T-cell (primary cell): ENCODE measurements around the gene NQO1. TPM values are rescaled to one million over a fixed set of nuclear protein-coding genes. Genes with fewer than 3 reads are reported as not detected.

Source experiments
- ATAC-seq, 4 experiments: fragments of 200-7000 bp in 3 of 4; fragments of 150-1000 bp in 1 of 4; cut with Tn5 transposase; replicated peaks in 1 of 4; 1 replicate in 3 of 4; 2 replicates in 1 of 4; pipeline ENCODE4 v1.10.0; 2021; ENCODE audit warnings: moderate library complexity in 3 of 4, mild to moderate bottlenecking in 2 of 4, moderate number of reproducible peaks in 1 of 4
- CTCF ChIA-PET, 2 donors: fragments of 300-600 bp; sonication (Branson Sonifier 250); formaldehyde crosslinking; loops; one replicate each; lab custom pipeline; 2022; ENCODE audit warnings: antibody characterized with exemption in 2 of 2; lab: Charles Lee
- POLR2A ChIA-PET, 2 donors: fragments of 300-600 bp; sonication (Branson Sonifier 250); formaldehyde crosslinking; loops; one replicate each; lab custom pipeline; 2022; ENCODE audit warnings: antibody characterized with exemption in 2 of 2; lab: Charles Lee
- DNase-seq, 35 experiments: peaks; one replicate each; pipeline versions ENCODE4 v3.0.0 to v3.0.0-alpha.2; 2013 to 2023
- H3K27ac ChIP-seq: one replicate; pipeline ENCODE4 v1.5.1; 2013; ENCODE audit warnings: low read length
- H3K27me3 ChIP-seq, 2 experiments: replicated peaks in 1 of 2; 1 replicate in 1 of 2; 2 replicates in 1 of 2; pipeline versions ENCODE4 v1.6.1 to v1.7.0; 2013; ENCODE audit warnings: low read length in 1 of 2, mixed read lengths in 1 of 2; ENCODE audit not compliant: control insufficient read depth in 2 of 2, insufficient read depth in 2 of 2; ENCODE audit errors: extremely low read depth in 1 of 2
- H3K36me3 ChIP-seq, 2 donors: 1 replicate in 1 of 2; 2 replicates in 1 of 2; pipeline versions ENCODE4 v1.6.1 to v1.7.0; 2013; ENCODE audit warnings: low read length in 1 of 2; ENCODE audit not compliant: control insufficient read depth in 2 of 2, insufficient read depth in 1 of 2; ENCODE audit errors: extremely low read depth in 1 of 2
- H3K4me1 ChIP-seq, 2 experiments: 1 replicate in 1 of 2; 2 replicates in 1 of 2; pipeline versions ENCODE4 v1.6.1 to v1.7.0; 2013; ENCODE audit warnings: low read length in 2 of 2, mixed read lengths in 1 of 2; ENCODE audit not compliant: insufficient read depth in 2 of 2, control insufficient read depth in 1 of 2; ENCODE audit errors: extremely low read depth in 1 of 2
- H3K4me3 ChIP-seq, 2 donors: 1 replicate in 1 of 2; 2 replicates in 1 of 2; pipeline versions ENCODE4 v1.5.1 to v1.7.0; 2013; ENCODE audit warnings: mild to moderate bottlenecking in 2 of 2, low read length in 1 of 2, moderate library complexity in 1 of 2; ENCODE audit not compliant: control insufficient read depth in 1 of 2; ENCODE audit errors: extremely low read depth in 1 of 2
- H3K9me3 ChIP-seq: 2 replicates; pipeline ENCODE4 v1.7.0; 2013
- H3K27ac Mint-ChIP-seq, 2 donors: one replicate each; pipeline ENCODE4 v1.8.0; 2020 to 2021; ENCODE audit warnings: mild to moderate bottlenecking in 2 of 2, mixed read lengths in 2 of 2
- H3K27me3 Mint-ChIP-seq, 2 donors: one replicate each; pipeline ENCODE4 v1.8.0; 2021 to 2022; ENCODE audit warnings: mixed read lengths in 2 of 2
- H3K36me3 Mint-ChIP-seq: one replicate; pipeline ENCODE4 v1.8.0; 2021; ENCODE audit warnings: mixed read lengths
- H3K4me1 Mint-ChIP-seq, 3 donors: one replicate each; pipeline ENCODE4 v1.8.0; 2020 to 2022; ENCODE audit warnings: mixed read lengths in 3 of 3, mild to moderate bottlenecking in 1 of 3
- H3K4me3 Mint-ChIP-seq, 3 donors: one replicate each; pipeline ENCODE4 v1.8.0; 2020 to 2022; ENCODE audit warnings: mild to moderate bottlenecking in 3 of 3, mixed read lengths in 3 of 3, moderate library complexity in 3 of 3
- H3K9me3 Mint-ChIP-seq, 3 donors: one replicate each; pipeline ENCODE4 v1.8.0; 2020 to 2022; ENCODE audit warnings: mixed read lengths in 3 of 3
- WGBS: methylation state at CpG from one replicate; pipeline ENCODE4 v1.1.5; 2013; ENCODE audit warnings: missing lambda C conversion rate; ENCODE audit not compliant: insufficient coverage; 5-methylcytosine and 5-hydroxymethylcytosine counted together
- total RNA-seq, 35 experiments: library from RNA in 6 of 35; stranded (reverse) in 6 of 35; fragments of 120-200 nt in 1 of 35; gene quantifications; one replicate each; pipeline versions ENCODE4 v1.2.1 to v1.2.4 and lab custom pipeline; 2013 to 2026

Gene NQO1
- total RNA-seq (1 to 10 TPM; 1.4 to 6.1 (median 4.1) TPM), total RNA-seq (lab: John Stamatoyannopoulos, UW) (0.70 to 24.7 (median 2.4) reads per million in 29 experiments)
- 5.1 TPM for total RNA-seq (2013)

DNA sequence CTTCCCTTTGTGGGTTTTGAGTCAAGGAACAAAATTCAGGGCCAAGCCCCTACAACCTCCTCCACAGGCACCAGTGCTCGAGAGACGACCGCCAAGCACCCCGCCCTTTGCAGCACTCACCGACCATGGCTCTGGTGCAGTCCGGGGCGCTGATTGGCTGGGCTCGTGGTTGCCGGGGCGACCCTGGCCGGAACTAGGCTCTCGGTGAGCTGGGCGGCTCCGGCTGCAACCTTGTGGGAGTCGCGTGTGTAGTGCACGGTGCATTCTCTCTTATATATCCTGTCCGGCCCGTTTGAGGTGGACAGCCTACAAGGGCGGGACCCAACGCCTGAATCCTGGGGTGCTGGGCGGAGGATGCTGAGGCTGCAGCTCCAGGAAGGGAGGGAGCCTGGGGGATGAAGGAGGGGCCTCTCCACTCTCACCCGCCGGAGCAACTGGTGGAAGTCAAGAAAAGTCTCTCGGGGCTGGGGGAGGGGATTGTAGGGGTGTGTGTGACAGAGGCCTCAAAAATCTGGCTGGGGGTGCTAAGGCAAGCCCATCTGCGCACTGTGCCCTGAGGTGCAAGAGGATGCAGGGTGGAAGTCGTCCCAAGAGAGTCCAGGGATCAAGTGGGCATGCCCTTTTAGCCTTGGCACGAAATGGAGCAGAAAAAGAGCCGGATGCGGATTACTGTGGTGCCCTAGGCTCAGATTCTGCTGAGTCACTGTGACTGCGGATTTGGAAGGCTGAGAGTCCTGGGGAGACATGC lies at the start of gene NQO1:
Gene NQO1, minus strand, starts transcription at position 248 of the 748 bp plus-strand sequence. Its CDS starts 121 bp downstream, at position 127.
- peak; percentile 61 to 89 (median 75) for DNase-seq
- Histone ChIP-seq H3K4me1 (peaks cover 5 to 24% of the 10 kb centered on the region in 2 experiments), H3K27ac (peak within 1 kb of the TSS; percentile 53), H3K36me3 (no peaks in the 10 kb centered on the region), H3K4me3 (peak within 1 kb of the TSS; percentile 59 to 71), H3K9me3 (no peaks in the 10 kb centered on the region), H3K27me3 (no peaks in the 10 kb centered on the region)
- no peaks in the 10 kb centered on the region for H3K36me3 Mint-ChIP-seq
- peak within 1 kb of the TSS; percentile 95 to 97 for H3K27ac Mint-ChIP-seq
- H3K9me3 Mint-ChIP-seq, result no peaks in the 10 kb centered on the region
- peak within 1 kb of the TSS; percentile 92 to 97 (median 95) for H3K4me3 Mint-ChIP-seq
- peak; percentile 97 to 99 (median 98) for ATAC-seq
- under 1% methylated on average over 30 of the region's 31 CpGs for WGBS
- POLR2A ChIA-PET, result no interaction called here
- no peaks in the 10 kb centered on the region for H3K27me3 Mint-ChIP-seq
- CTCF ChIA-PET, result interaction anchor here in 1 of 2 donors (0.8 to 1.7 kb wide), 2 partner anchors 18 to 28 kb away, joined by 3 to 10 read pairs; partner anchors contain the start of gene NOB1
- peaks cover 25 to 28% (median 27%) of the 10 kb centered on the region in 3 donors for H3K4me1 Mint-ChIP-seq

DNA sequence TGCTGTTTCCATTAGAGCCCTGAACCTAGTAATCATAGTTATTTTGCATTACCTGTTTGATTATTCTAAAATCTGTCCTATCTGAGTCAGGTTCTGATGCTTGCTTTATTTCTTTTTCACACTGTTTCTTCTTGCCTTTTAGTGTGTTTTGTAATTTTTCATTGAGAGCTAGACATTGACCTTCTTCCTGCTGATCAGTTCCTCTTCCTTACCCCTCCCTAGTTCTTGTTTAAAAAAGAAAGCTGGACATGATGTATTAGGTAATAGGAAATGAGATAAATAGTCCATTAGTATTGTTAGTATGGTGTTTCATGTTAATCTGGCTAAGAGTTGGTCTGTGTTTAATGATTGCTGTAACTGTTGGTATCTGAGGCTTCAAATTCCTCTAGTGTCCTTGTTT lies 49.2 kb upstream of the NQO1 start:
- Mint-ChIP-seq H3K4me3 (no peak overlapping the region), H3K27me3 (no peaks in the 10 kb centered on the region), H3K36me3 (peaks cover 27% of the 10 kb centered on the region), H3K9me3 (peaks cover 5 to 15% (median 10%) of the 10 kb centered on the region in 3 donors), H3K27ac (no peak overlapping the region), H3K4me1 (peaks cover 36 to 48% (median 44%) of the 10 kb centered on the region in 3 donors)
- Histone ChIP-seq H3K4me1 (peaks cover 0 to 11% of the 10 kb centered on the region in 2 experiments), H3K27me3 (no peaks in the 10 kb centered on the region), H3K36me3 (peaks cover 5 to 11% of the 10 kb centered on the region in 2 donors), H3K9me3 (peaks cover 4% of the 10 kb centered on the region), H3K4me3 (no peak overlapping the region), H3K27ac (no peak overlapping the region)
- CTCF ChIA-PET, result no interaction called here
- DNase-seq, result no peak
- POLR2A ChIA-PET, result no interaction called here
- no peak for ATAC-seq

DNA sequence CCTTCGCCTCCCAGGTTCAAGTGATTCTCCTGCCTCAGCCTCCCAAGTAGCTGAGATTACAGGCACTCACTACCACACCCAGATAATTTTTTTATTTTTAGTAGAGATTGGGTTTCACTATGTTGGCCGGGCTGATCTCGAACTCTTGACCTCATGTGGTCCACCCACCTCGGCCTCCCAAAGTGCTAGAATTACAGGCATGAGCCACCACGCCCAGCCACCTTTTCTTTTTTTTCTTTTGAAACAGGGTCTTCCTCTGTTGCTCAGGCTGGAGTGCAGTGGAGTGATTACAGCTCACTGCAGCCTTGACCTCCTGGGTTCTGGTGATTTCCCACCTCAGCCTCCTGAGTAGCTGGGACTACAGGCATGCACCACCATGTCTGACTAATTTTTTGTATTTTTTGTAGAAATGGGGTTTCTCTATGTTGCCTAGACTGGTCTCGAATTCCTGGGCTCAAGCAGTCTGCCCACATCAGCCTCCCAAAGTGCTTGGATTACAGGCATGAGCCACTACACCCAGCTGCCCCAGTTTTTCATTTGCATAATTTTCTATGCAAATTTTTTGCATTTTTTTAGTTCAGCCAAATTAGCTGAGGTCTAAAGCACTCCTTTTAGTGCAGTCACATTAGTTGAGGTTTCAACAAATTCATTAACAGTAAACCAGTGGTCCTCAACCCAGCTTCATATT lies 47.0 kb upstream of the NQO1 start:
- ChIA-PET CTCF (no interaction called here), POLR2A (no interaction called here)
- H3K4me3 Mint-ChIP-seq, result peak overlapping the region in 2 of 3 donors; percentile 2 to 15
- H3K36me3 Mint-ChIP-seq, result peaks cover 27% of the 10 kb centered on the region
- Histone ChIP-seq H3K9me3 (peaks cover 4% of the 10 kb centered on the region), H3K4me3 (no peak overlapping the region), H3K4me1 (peaks cover 0 to 17% of the 10 kb centered on the region in 2 experiments), H3K36me3 (peaks cover 5 to 13% of the 10 kb centered on the region in 2 donors), H3K27ac (no peak overlapping the region), H3K27me3 (no peaks in the 10 kb centered on the region)
- no peak for DNase-seq
- H3K9me3 Mint-ChIP-seq, result peaks cover 5 to 15% (median 10%) of the 10 kb centered on the region in 3 donors
- ATAC-seq, result no peak
- WGBS, result 100% methylated on average over 1 of the region's 6 CpGs
- no peaks in the 10 kb centered on the region for H3K27me3 Mint-ChIP-seq
- peak overlapping the region in 1 of 2 donors; percentile 55 for H3K27ac Mint-ChIP-seq
- H3K4me1 Mint-ChIP-seq, result peaks cover 42 to 57% (median 54%) of the 10 kb centered on the region in 3 donors

DNA sequence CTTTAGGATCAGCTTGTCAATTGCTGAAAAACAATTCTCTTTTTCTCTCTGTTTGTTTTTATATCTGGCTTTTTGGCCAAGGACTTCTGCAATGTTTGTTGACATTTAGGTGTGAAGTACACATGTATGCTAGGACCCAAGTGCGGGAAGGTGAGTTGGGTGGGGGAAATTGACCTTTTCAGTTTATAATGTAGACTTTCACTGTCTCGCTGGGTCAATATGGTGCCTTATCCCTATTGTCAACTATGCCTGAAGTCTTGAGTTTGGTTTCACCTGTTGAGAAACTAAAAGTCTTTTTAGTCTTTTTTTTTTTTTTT lies 45.2 kb upstream of the NQO1 start:
- Histone ChIP-seq H3K36me3 (peaks cover 5 to 13% of the 10 kb centered on the region in 2 donors), H3K4me1 (peaks cover 0 to 17% of the 10 kb centered on the region in 2 experiments), H3K27me3 (no peaks in the 10 kb centered on the region), H3K4me3 (no peak overlapping the region), H3K9me3 (peaks cover 4% of the 10 kb centered on the region), H3K27ac (no peak overlapping the region)
- ATAC-seq, result no peak
- Mint-ChIP-seq H3K36me3 (peaks cover 29% of the 10 kb centered on the region), H3K4me1 (peaks cover 50 to 64% (median 60%) of the 10 kb centered on the region in 3 donors), H3K27ac (peak overlapping the region; percentile 7 to 9), H3K27me3 (no peaks in the 10 kb centered on the region), H3K9me3 (peaks cover 5 to 15% (median 10%) of the 10 kb centered on the region in 3 donors), H3K4me3 (no peak overlapping the region)
- ChIA-PET POLR2A (interaction anchor here in 1 of 2 donors (0.6 kb wide), 1 partner anchor 60 kb away, joined by 3 read pairs; no protein-coding TSS in a partner anchor), CTCF (interaction anchor here in 1 of 2 donors (0.5 kb wide), 1 partner anchor 23 kb away, joined by 4 read pairs; no protein-coding TSS in a partner anchor)
- no peak for DNase-seq
- 100% methylated on average over 1 of the region's 2 CpGs for WGBS

DNA sequence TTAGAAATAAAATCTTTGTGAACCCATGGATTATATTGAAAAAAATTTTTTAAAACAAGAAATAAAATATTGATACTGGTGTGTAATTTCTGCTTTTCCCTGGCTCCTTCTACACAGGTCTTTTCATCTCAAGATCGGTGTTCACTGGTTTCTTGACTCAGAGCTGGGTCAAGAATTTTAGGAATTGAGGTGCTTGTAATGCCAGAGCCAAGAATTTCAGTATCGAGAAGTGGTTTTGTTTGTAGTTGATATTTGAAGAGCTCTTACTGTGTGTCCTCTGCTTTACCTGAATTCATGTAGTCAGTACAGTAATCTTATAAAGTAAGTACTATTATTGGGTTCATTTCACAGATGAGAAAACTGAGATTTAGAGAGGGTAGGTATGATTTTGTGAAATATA lies 43.0 kb upstream of the NQO1 start:
- H3K4me3 ChIP-seq, result no peak overlapping the region
- H3K27me3 Mint-ChIP-seq, result no peaks in the 10 kb centered on the region
- H3K4me3 Mint-ChIP-seq, result no peak overlapping the region
- WGBS, result no CpG with 5 or more reads among the region's 2 CpGs
- H3K36me3 Mint-ChIP-seq, result peaks cover 18% of the 10 kb centered on the region
- H3K9me3 Mint-ChIP-seq, result no peaks in the 10 kb centered on the region
- H3K27ac ChIP-seq, result no peak overlapping the region
- H3K4me1 ChIP-seq, result peaks cover 0 to 20% of the 10 kb centered on the region in 2 experiments
- H3K27ac Mint-ChIP-seq, result no peak overlapping the region
- H3K27me3 ChIP-seq, result no peaks in the 10 kb centered on the region
- H3K4me1 Mint-ChIP-seq, result peaks cover 57 to 68% (median 60%) of the 10 kb centered on the region in 3 donors
- ChIA-PET CTCF (interaction anchor here (0.6 to 0.8 kb wide), 4 partner anchors 11 to 1440 kb away, joined by 3 to 7 read pairs (median 4); no protein-coding TSS in a partner anchor), POLR2A (interaction anchor here in 1 of 2 donors (0.6 kb wide), 1 partner anchor 1370 kb away, joined by 3 read pairs; no protein-coding TSS in a partner anchor)
- DNase-seq (no peak), ATAC-seq (no peak)
- H3K9me3 ChIP-seq, result no peaks in the 10 kb centered on the region
- peaks cover 4 to 6% of the 10 kb centered on the region in 2 donors for H3K36me3 ChIP-seq

DNA sequence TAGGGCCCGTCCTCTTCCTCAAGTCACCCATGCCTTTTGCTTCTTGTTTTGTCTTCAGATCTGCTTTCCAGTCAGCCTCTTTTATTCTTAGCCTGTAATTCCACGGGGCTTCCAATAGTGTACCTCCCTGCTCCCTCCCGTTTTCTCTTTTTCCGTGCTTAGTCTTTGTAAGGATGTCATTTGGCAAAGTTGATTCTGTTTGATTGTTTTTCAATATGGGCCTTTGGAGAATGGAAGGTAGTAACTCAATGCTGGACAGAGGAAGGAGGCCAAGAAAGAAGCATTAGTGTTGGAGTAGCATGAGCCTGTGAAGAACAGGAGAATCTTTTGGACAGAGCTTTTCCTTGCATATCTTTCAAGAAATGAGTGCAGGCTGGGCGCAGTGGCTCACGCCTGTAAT lies 42.3 kb upstream of the NQO1 start:
- H3K9me3 Mint-ChIP-seq, result no peaks in the 10 kb centered on the region
- H3K27ac Mint-ChIP-seq, result peak overlapping the region in 1 of 2 donors; percentile 35
- peaks cover 49 to 66% (median 60%) of the 10 kb centered on the region in 3 donors for H3K4me1 Mint-ChIP-seq
- Histone ChIP-seq H3K9me3 (no peaks in the 10 kb centered on the region), H3K36me3 (peaks cover 0 to 2% of the 10 kb centered on the region in 2 donors), H3K27ac (no peak overlapping the region), H3K4me3 (no peak overlapping the region), H3K27me3 (no peaks in the 10 kb centered on the region), H3K4me1 (peaks cover 0 to 20% of the 10 kb centered on the region in 2 experiments)
- no peak for ATAC-seq
- ChIA-PET POLR2A (interaction anchor here in 1 of 2 donors (0.6 kb wide), 1 partner anchor 1370 kb away, joined by 3 read pairs; no protein-coding TSS in a partner anchor), CTCF (interaction anchor here in 1 of 2 donors (0.6 kb wide), 1 partner anchor 10 kb away, joined by 3 read pairs; no protein-coding TSS in a partner anchor)
- WGBS, result 100% methylated on average over 2 of the region's 6 CpGs
- no peak overlapping the region for H3K4me3 Mint-ChIP-seq
- H3K27me3 Mint-ChIP-seq, result no peaks in the 10 kb centered on the region
- peaks cover 13% of the 10 kb centered on the region for H3K36me3 Mint-ChIP-seq
- DNase-seq, result no peak
